ENCODE results near the gene CYP3A5.

The CYP3A5 gene

GRCh38 chr7:99624484-99624883, 55.3 kb downstream of the CYP3A5 start:
- H3K36me3 ChIP-seq (ENCODE audit: insufficient read depth, low read length), result peaks cover 95% of the 10 kb centered on the region
- H2AFZ ChIP-seq (ENCODE audit: low read depth, low read length), result no peak overlapping the region
- H3K9me3 ChIP-seq (ENCODE audit: low read length), result no peaks in the 10 kb centered on the region

DNA sequence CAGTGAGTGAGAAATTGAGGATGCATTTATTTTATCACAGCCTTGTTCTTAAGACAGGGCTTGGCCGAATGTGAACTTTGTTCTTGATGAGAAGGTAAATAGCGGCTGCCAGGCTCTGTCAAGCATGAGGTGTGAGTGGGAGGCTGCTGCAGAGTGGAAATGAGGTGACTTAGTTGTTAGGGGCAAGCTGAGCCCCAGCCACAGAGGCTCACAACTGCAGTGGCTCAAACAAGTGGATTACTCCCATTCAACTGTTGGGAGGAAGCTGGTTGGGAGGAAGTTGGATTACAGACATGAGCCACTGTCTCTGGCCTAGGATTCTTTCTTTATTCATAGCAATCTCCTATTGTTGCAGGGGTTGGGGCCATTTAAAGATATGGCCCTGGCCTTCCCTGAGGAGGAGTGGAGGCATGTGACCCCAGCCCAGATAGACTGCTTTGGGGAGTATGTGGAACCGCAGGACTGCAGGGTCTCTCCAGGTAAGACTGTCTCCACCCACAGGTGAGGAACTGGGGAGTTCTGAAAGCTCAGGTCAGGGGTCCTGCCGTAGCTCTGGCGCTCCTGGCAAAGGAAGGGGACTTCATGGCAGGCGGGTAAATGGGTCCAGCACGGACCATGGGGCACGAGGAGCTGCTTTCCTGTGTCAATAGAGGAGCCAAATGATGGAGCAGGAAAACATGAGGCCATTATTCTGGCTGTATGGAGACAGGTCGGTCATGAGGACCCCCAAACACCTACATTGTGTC, 55.9 kb downstream of the CYP3A5 start:
- Histone ChIP-seq H3K4me3 (ENCODE audit: low read length) (no peak overlapping the region), H3K27me3 (ENCODE audit: insufficient read depth, low read length) (no peaks in the 10 kb centered on the region), H3K4me1 (ENCODE audit: insufficient read depth, low read length) (no peaks in the 10 kb centered on the region), H2AFZ (ENCODE audit: low read depth, low read length) (no peak overlapping the region), H3K9me3 (ENCODE audit: low read length) (no peaks in the 10 kb centered on the region), H3K36me3 (ENCODE audit: insufficient read depth, low read length) (peaks cover 95% of the 10 kb centered on the region)

More at GRCh38 chr7:99624484-99624883, 55.3 kb downstream of the CYP3A5 start:
- Histone ChIP-seq H3K4me3 (ENCODE audit: low read length) (no peak overlapping the region), H3K4me1 (ENCODE audit: insufficient read depth, low read length) (no peaks in the 10 kb centered on the region), H3K27me3 (ENCODE audit: insufficient read depth, low read length) (no peaks in the 10 kb centered on the region)

GRCh38 chr7:99623091-99623693, 56.6 kb downstream of the CYP3A5 start:
- Histone ChIP-seq H3K27me3 (ENCODE audit: insufficient read depth, low read length) (no peaks in the 10 kb centered on the region), H3K36me3 (ENCODE audit: insufficient read depth, low read length) (peaks cover 95% of the 10 kb centered on the region), H2AFZ (ENCODE audit: low read depth, low read length) (no peak overlapping the region), H3K9me3 (ENCODE audit: low read length) (no peaks in the 10 kb centered on the region), H3K4me3 (ENCODE audit: low read length) (no peak overlapping the region), H3K4me1 (ENCODE audit: insufficient read depth, low read length) (peaks cover under 1% of the 10 kb centered on the region)

- Histone ChIP-seq H3K4me3 (ENCODE audit: low read length) (no peak overlapping the region), H3K27me3 (ENCODE audit: insufficient read depth, low read length) (no peaks in the 10 kb centered on the region), H3K4me1 (ENCODE audit: insufficient read depth, low read length) (peaks cover 6% of the 10 kb centered on the region), H3K36me3 (ENCODE audit: insufficient read depth, low read length) (peaks cover 92% of the 10 kb centered on the region), H3K9me3 (ENCODE audit: low read length) (no peaks in the 10 kb centered on the region), H2AFZ (ENCODE audit: low read depth, low read length) (no peak overlapping the region)
These were observed 57.2 kb downstream of the CYP3A5 start for GRCh38 chr7:99622596-99622995.

GRCh38 chr7:99621271-99621670, 58.5 kb downstream of the CYP3A5 start:
- Histone ChIP-seq H3K9me3 (ENCODE audit: low read length) (no peaks in the 10 kb centered on the region), H3K4me1 (ENCODE audit: insufficient read depth, low read length) (peaks cover 9% of the 10 kb centered on the region), H2AFZ (ENCODE audit: low read depth, low read length) (no peak overlapping the region), H3K36me3 (ENCODE audit: insufficient read depth, low read length) (peaks cover 79% of the 10 kb centered on the region), H3K27me3 (ENCODE audit: insufficient read depth, low read length) (no peaks in the 10 kb centered on the region), H3K4me3 (ENCODE audit: low read length) (no peak overlapping the region)

GRCh38 chr7:99619571-99620130, 60.1 kb downstream of the CYP3A5 start:
- Histone ChIP-seq H3K27me3 (ENCODE audit: insufficient read depth, low read length) (no peaks in the 10 kb centered on the region), H3K36me3 (ENCODE audit: insufficient read depth, low read length) (peaks cover 63% of the 10 kb centered on the region), H3K9me3 (ENCODE audit: low read length) (no peaks in the 10 kb centered on the region), H3K4me1 (ENCODE audit: insufficient read depth, low read length) (peaks cover 9% of the 10 kb centered on the region), H2AFZ (ENCODE audit: low read depth, low read length) (no peak overlapping the region), H3K4me3 (ENCODE audit: low read length) (no peak overlapping the region)

DNA sequence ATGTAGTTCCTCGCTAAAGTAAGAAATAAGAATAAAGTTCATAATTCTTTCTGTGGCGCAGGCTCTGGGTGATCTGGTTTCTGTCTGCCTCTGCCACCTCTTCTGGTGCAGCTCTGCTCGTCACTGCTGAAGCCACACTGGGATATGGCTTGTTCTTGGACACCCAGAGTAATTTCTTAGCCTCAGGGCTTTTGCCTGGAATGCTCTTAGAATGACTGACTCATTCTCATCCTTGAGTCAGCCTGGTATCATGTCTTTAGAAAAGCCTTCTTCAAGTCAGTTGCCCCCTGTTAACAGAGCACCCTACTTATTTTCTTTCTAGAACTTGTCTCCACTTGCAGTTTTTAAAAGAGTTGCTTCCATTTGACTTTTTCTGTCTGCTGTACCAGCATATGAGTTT, 61.1 kb downstream of the CYP3A5 start:
- Histone ChIP-seq H3K4me3 (ENCODE audit: low read length) (no peak overlapping the region), H3K4me1 (ENCODE audit: insufficient read depth, low read length) (peaks cover 9% of the 10 kb centered on the region), H3K36me3 (ENCODE audit: insufficient read depth, low read length) (peaks cover 53% of the 10 kb centered on the region), H2AFZ (ENCODE audit: low read depth, low read length) (no peak overlapping the region), H3K27me3 (ENCODE audit: insufficient read depth, low read length) (no peaks in the 10 kb centered on the region), H3K9me3 (ENCODE audit: low read length) (no peaks in the 10 kb centered on the region)

- H3K36me3 ChIP-seq (ENCODE audit: insufficient read depth, low read length), result peaks cover 41% of the 10 kb centered on the region
- no peaks in the 10 kb centered on the region for H3K9me3 ChIP-seq (ENCODE audit: low read length)
- H3K4me1 ChIP-seq (ENCODE audit: insufficient read depth, low read length), result peaks cover 9% of the 10 kb centered on the region
- no peaks in the 10 kb centered on the region for H3K27me3 ChIP-seq (ENCODE audit: insufficient read depth, low read length)
- no peak overlapping the region for H2AFZ ChIP-seq (ENCODE audit: low read depth, low read length)
- H3K4me3 ChIP-seq (ENCODE audit: low read length), result peak overlapping the region; percentile 58
These were observed 62.5 kb downstream of the CYP3A5 start for GRCh38 chr7:99617192-99617781.

- Histone ChIP-seq H3K4me1 (ENCODE audit: insufficient read depth, low read length) (peaks cover 9% of the 10 kb centered on the region), H3K27me3 (ENCODE audit: insufficient read depth, low read length) (no peaks in the 10 kb centered on the region), H3K36me3 (ENCODE audit: insufficient read depth, low read length) (peaks cover 35% of the 10 kb centered on the region), H3K9me3 (ENCODE audit: low read length) (no peaks in the 10 kb centered on the region), H2AFZ (ENCODE audit: low read depth, low read length) (peak within 1 kb of the TSS; percentile 46), H3K4me3 (ENCODE audit: low read length) (peak within 1 kb of the TSS; percentile 58)
These were observed 63.2 kb downstream of the CYP3A5 start, which contains the start of gene ZSCAN25 for GRCh38 chr7:99616359-99617191. Gene ZSCAN25, plus strand, starts transcription at chr7:99616946. Its CDS starts 2,661 bp downstream, at chr7:99619607.

GRCh38 chr7:99615989-99616358, 63.8 kb downstream of the CYP3A5 start:
- Histone ChIP-seq H3K27me3 (ENCODE audit: insufficient read depth, low read length) (no peaks in the 10 kb centered on the region), H3K4me1 (ENCODE audit: insufficient read depth, low read length) (peaks cover 9% of the 10 kb centered on the region), H3K9me3 (ENCODE audit: low read length) (no peaks in the 10 kb centered on the region), H3K4me3 (ENCODE audit: low read length) (peak overlapping the region; percentile 58), H3K36me3 (ENCODE audit: insufficient read depth, low read length) (peaks cover 29% of the 10 kb centered on the region), H2AFZ (ENCODE audit: low read depth, low read length) (no peak overlapping the region)

GRCh38 chr7:99614495-99614894, 65.3 kb downstream of the CYP3A5 start:
- H3K4me3 ChIP-seq (ENCODE audit: low read length), result no peak overlapping the region
- H3K36me3 ChIP-seq (ENCODE audit: insufficient read depth, low read length), result peaks cover 15% of the 10 kb centered on the region
- peaks cover 9% of the 10 kb centered on the region for H3K4me1 ChIP-seq (ENCODE audit: insufficient read depth, low read length)

DNA sequence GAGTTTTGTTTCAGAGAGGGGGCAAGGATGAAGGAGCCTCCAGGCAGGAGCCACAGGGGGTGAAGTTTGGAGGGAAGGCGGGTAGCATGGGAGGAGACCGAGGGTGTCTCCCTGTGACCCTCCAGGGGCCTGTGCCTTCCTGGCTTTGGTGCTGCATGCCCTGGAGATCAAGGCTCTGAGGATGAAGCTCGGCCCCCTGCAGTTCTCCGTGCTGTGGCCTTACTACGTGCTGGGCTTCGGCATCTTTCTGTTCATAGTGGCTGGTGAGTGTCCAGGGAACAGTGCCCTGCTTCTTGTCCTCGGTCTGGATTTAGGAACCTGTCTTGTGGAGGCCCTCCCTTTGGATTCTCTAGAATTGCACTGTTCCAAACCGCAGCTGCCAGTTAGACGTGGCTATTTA, 72.2 kb downstream of the CYP3A5 start:
- no peak overlapping the region for H2AFZ ChIP-seq (ENCODE audit: low read depth, low read length)
- H3K36me3 ChIP-seq (ENCODE audit: insufficient read depth, low read length), result no peaks in the 10 kb centered on the region
- no peaks in the 10 kb centered on the region for H3K4me1 ChIP-seq (ENCODE audit: insufficient read depth, low read length)
- H3K9me3 ChIP-seq (ENCODE audit: low read length), result no peaks in the 10 kb centered on the region
- no peaks in the 10 kb centered on the region for H3K27me3 ChIP-seq (ENCODE audit: insufficient read depth, low read length)
- no peak overlapping the region for H3K4me3 ChIP-seq (ENCODE audit: low read length)

More at GRCh38 chr7:99614495-99614894, 65.3 kb downstream of the CYP3A5 start:
- H2AFZ ChIP-seq (ENCODE audit: low read depth, low read length), result no peak overlapping the region
- no peaks in the 10 kb centered on the region for H3K27me3 ChIP-seq (ENCODE audit: insufficient read depth, low read length)
- H3K9me3 ChIP-seq (ENCODE audit: low read length), result no peaks in the 10 kb centered on the region
